GM13976 (cell line): ENCODE results near the gene MCL1.
"Not testable (repeated sequence)": the region's sequence is repeated elsewhere in the genome, so short reads cannot be mapped to it uniquely, and the experiment has no call there.

Source experiments
- DNase-seq: peaks from one replicate; pipeline ENCODE4 v3.0.0; 2012; ENCODE audit warnings: low spot score
- CTCF ChIP-seq: IDR thresholded peaks from 2 replicates; pipeline ENCODE4 v1.5.1; 2012; ENCODE audit warnings: borderline replicate concordance, mild to moderate bottlenecking; ENCODE audit not compliant: insufficient read depth; ENCODE audit errors: extremely low read depth, missing control alignments, control extremely low read depth
- in situ Hi-C: fragments of 300-500 bp; cut with MboI; formaldehyde crosslinking; loops from one replicate; pipeline ENCODE4 v1.12.0; 2022; ENCODE audit warnings: low sequenced_read_pairs, mixed read lengths, inconsistent platforms; ENCODE audit not compliant: unreplicated experiment

MCL1 gene

GRCh38 chr1:150579110-150579944 is at the start of gene MCL1:
MCL1 (minus strand) TSS chr1:150579610; CDS start chr1:150579530, 80 bp downstream.
- in situ Hi-C loops: no loop called here
- peak; percentile 96 for DNase-seq
- no peak for TF ChIP-seq CTCF

- TF ChIP-seq CTCF: no peak
- no peak for DNase-seq
- in situ Hi-C loops: no loop called here
Measured at GRCh38 chr1:150628766-150629114, 49.3 kb upstream of the MCL1 start.

GRCh38 chr1:150627826-150628410 is 48.5 kb upstream of the MCL1 start:
- no peak for DNase-seq
- in situ Hi-C loops: no loop called here

GRCh38 chr1:150626150-150626549 is 46.7 kb upstream of the MCL1 start:
- no peak for TF ChIP-seq CTCF
- in situ Hi-C loops: no loop called here

More at GRCh38 chr1:150627826-150628410, 48.5 kb upstream of the MCL1 start:
- no peak for TF ChIP-seq CTCF

GRCh38 chr1:150624546-150624945 is 45.1 kb upstream of the MCL1 start:
- in situ Hi-C loops, DNase-seq: not testable (repeated sequence)

More at GRCh38 chr1:150626150-150626549, 46.7 kb upstream of the MCL1 start:
- DNase-seq: no peak

- in situ Hi-C loops, DNase-seq: not testable (repeated sequence)
Measured at GRCh38 chr1:150624134-150624533, 44.7 kb upstream of the MCL1 start.

- TF ChIP-seq CTCF: no peak
- in situ Hi-C loops: no loop called here
- peak; percentile 47 for DNase-seq
Measured at GRCh38 chr1:150622303-150622975, 43.0 kb upstream of the MCL1 start.
